Renal cortex interstitium (tissue), 11 donors: ENCODE data around the gene SLPI. TPM values are rescaled to one million over a fixed set of nuclear protein-coding genes. Genes with fewer than 3 reads are reported as not detected.

Experiments
- DNase-seq, 11 donors: peaks; one replicate each; pipeline ENCODE4 v3.0.0-alpha.2; 2013; ENCODE audit warnings: low read depth in 9 of 11, low spot score in 4 of 11; ENCODE audit errors: extremely low read depth in 1 of 11
- polyA plus RNA-seq, 3 donors: library from polyadenylated mRNA; unstranded; fragments of 120-200 nt; gene quantifications; one replicate each; pipeline ENCODE4 v1.2.1, GENCODE V29; 2013; ENCODE audit not compliant: insufficient read length in 3 of 3

SLPI gene
- polyA plus RNA-seq, 3 donors: 0.34 to 1.3 TPM; not detected in 1

DNA sequence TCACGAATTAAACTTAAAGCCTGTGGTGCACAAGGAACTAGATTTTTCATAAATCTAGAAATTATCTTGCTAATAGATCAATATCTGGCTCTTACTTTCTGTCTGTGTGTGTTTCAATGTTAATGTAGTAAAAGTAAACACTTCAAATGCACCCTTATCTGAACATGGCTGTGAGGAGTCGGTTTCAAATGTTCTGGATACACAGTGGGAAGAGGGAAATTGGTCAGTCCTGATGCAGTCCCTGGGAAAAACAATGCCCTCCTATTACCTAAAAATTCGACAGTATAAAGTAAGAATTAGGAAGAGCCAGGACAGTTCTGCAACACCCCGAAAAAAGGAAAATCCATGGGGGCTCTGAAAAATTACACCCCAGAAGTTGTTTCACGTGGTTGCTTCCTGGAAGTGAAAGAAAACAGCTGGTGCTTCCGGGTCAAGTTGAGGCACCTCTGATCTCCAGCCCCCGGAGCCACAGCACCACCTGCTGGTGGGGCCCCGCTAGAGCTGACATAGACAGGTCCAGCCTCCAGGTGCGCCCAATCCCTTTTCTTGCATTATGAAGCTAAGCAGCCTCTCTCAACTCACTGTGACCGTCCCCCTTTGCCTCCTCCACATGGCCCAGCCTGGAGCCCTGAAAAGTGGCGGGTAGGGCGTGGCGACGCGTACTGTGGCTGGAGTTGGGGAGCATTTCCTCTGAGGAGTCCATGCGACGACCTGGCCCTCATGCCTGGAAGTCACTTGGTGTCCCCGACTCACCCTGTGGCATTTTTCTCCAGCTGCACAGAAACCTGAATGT, 24.9 kb downstream of the SLPI start:
- no peak for DNase-seq

DNA sequence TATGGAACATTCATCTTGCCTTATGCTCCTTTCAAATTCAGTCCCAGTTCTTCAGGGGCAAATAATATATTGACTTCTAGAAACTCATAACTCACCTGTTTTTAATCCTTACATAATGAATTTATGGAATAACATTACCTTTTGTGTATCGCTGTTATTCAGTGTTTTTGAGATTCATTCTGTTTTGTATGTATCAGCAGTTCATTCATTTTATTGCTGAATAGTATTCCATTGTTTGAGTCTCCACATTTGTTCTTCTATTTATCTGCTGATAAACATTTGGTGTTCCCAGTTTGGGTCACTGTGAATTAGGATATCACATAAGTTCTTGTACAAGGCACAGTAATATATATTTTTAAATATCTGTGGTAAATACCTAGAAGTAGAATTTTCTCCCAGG, 28.1 kb downstream of the SLPI start:
- no peak for DNase-seq

DNA sequence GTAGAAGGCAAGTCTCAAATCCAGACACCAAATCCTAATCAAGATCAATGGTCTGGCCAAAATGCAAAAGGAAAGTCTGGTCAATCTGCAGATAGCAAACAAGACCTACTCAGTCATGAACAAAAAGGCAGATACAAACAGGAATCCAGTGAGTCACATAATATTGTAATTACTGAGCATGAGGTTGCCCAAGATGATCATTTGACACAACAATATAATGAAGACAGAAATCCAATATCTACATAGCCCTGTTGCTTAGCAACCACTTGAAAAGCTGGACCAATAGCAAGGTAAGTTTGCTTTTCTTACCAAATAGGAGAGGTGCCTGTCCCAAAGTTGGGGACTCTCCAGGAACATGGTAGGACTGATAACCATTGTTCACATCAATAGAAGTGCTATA, 31.2 kb downstream of the SLPI start:
- DNase-seq: no peak

- no peak for DNase-seq
Observed at GRCh38 chr20:45221076-45221475, 33.3 kb downstream of the SLPI start, which contains the start of gene SEMG2. SEMG2 (plus strand) TSS chr20:45221373; CDS start chr20:45221390, 17 bp downstream.

GRCh38 chr20:45218636-45219035, 35.7 kb downstream of the SLPI start:
- no peak for DNase-seq

GRCh38 chr20:45218124-45218523, 36.2 kb downstream of the SLPI start:
- DNase-seq: no peak

- no peak for DNase-seq
Observed at GRCh38 chr20:45212836-45213235, 41.5 kb downstream of the SLPI start.

DNA sequence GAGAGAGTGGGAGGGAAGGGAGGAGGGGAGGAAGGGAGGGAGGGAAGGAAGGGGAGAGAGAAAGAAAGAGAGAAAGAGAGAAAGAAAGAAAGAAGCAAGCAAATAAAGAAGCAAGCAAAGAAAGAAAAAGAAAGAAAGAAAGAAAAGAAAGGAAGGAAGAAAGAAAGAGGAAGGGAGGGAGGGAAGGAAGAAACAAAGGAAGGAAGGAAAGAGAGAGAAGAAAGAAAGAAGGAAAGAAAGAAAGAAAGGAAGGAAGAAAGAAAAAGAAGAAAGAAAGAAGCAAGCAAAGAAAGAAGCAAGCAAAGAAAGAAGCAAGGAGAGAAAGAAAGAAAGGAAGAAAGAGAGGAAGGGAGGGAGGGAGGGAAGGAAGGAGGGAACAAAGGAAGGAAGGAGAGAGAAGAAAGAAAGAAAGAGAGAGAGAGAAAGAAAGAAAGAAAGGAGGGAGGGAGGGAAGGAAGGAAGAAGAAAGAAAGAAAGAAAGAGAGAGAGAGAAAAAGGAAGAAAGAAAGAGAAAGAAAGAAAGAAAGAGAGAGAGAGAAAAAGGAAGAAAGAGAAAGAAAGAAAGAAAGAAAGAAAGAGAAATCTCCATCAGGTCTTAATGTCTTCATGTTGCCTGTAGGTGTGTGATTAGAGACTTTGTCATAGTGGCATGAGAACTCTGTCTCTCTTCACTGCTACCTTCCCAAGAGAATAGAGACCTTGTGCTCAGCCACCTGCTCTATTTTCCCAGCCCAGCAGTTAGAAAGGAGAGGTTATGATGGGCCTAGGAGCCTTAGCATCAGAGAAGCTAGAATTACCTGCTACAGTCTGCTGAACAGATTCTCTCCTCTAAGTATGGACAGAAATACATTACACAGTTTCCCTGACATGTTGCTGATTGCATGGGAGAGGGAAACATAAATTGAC, 42.5 kb downstream of the SLPI start:
- no peak for DNase-seq

DNA sequence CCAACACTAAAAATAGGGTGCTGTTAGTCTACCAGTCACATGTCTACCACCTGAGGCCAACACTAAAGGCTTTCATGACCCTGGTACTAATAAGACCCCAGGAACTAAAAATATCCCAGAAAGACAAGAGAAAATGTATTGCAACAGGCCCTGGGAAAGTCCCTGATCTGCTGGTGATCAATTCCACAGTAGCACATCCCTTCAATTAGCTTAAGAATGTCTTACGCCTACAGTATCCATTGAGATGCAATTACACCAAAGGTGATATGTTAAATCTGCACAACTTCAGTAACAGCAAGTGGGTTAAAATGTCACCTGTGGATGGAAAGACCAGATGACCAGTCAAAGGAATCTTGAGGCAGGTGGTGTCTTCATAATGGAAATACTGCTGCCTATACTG, 44.4 kb downstream of the SLPI start:
- no peak for DNase-seq

DNA sequence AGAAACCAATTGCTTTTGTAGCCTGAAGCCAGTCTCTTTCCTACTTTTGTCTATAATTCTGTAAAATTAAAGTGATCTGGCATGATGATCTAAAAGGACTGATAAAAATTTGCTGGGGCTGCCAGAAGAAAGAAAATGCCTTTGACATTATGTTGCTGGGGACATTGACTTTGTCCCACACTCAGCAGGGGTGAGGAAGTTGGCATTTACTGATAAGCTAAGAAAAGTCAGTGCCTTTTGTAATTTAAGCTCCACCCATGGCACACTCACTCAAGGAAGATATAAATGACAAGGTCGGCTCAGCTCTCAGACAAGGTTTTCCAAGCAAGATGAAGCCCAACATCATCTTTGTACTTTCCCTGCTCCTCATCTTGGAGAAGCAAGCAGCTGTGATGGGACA, 47.6 kb downstream of the SLPI start, which contains the start of gene SEMG1:
TSS of gene SEMG1 (plus strand) at position 309 of the 400 bp plus-strand sequence. CDS start at position 330, 21 bp downstream.
- DNase-seq: no peak

Other genes starting within 250 kb of the SLPI start
- under 1 TPM; 0.42 to 0.65 (median 0.62) TPM for gene KCNS1, start 153.4 kb downstream of the SLPI start, polyA plus RNA-seq
- not detected for gene WFDC5, start 139.4 kb downstream of the SLPI start, polyA plus RNA-seq
- not detected for gene WFDC12, start 130.1 kb downstream of the SLPI start, polyA plus RNA-seq
- not detected for gene PI3, start 79.7 kb downstream of the SLPI start, polyA plus RNA-seq
- not detected for gene SEMG1, start 47.5 kb downstream of the SLPI start, polyA plus RNA-seq
- gene SEMG2, start 33.2 kb downstream of the SLPI start, polyA plus RNA-seq: under 1 TPM in 1 of 3 donors, not detected in 2; 0.17 TPM
- gene RBPJL, start 52.3 kb upstream of the SLPI start, polyA plus RNA-seq: under 1 TPM in 1 of 3 donors, not detected in 2; 0.20 TPM
- gene MATN4, start 53.7 kb upstream of the SLPI start, polyA plus RNA-seq: under 1 TPM; 0.17 to 0.55 (median 0.41) TPM
- gene SDC4, start 93.9 kb upstream of the SLPI start, polyA plus RNA-seq: 100 to 1,000 TPM; 130 to 177 (median 159) TPM
- 10 to 100 TPM; 32.5 to 34.1 (median 33.7) TPM for gene SYS1, start 108.6 kb upstream of the SLPI start, polyA plus RNA-seq
- gene TP53TG5, start 123.8 kb upstream of the SLPI start, polyA plus RNA-seq: 1 to 10 TPM; 1.0 to 1.6 (median 1.2) TPM
- 10 to 100 TPM; 22.2 to 24.7 (median 24.3) TPM for gene DBNDD2, start 153.7 kb upstream of the SLPI start, polyA plus RNA-seq
- 10 to 100 TPM; 74.4 to 98.7 (median 91.9) TPM for gene PIGT, start 161.6 kb upstream of the SLPI start, polyA plus RNA-seq
- gene WFDC2, start 215.2 kb upstream of the SLPI start, polyA plus RNA-seq: 100 to 1,000 TPM; 123 to 249 (median 182) TPM